CD4-positive, alpha-beta T cell (primary cell): Measurements from ENCODE around the gene RUNX2. TPM values are rescaled to one million over a fixed set of nuclear protein-coding genes. Genes with fewer than 3 reads are reported as not detected.

ENCODE experiments used
- ATAC-seq: fragments of 200-7000 bp; cut with Tn5 transposase; one replicate; pipeline ENCODE4 v1.10.0; 2022; ENCODE audit warnings: mild to moderate bottlenecking; ENCODE audit not compliant: poor library complexity
- CTCF ChIA-PET: fragments of 350-600 bp; sonication (Branson Sonifier 250); formaldehyde crosslinking; loops from one replicate; lab custom pipeline; 2021; ENCODE audit warnings: antibody characterized with exemption, inconsistent platforms; lab: Charles Lee
- POLR2A ChIA-PET: fragments of 350-600 bp; sonication (Branson Sonifier 250); formaldehyde crosslinking; loops from one replicate; lab custom pipeline; 2021; ENCODE audit warnings: antibody characterized with exemption, inconsistent platforms; lab: Charles Lee
- DNase-seq, 14 experiments: peaks; one replicate each; pipeline ENCODE4 v3.0.0-alpha.2; 2013 to 2020; ENCODE audit warnings: mixed read lengths in 2 of 14
- H3K27ac ChIP-seq, 2 donors: one replicate each; pipeline versions ENCODE4 v1.5.1 to v1.7.0; 2013; ENCODE audit warnings: low read length in 2 of 2, low read depth in 1 of 2, mild to moderate bottlenecking in 1 of 2
- H3K27me3 ChIP-seq, 2 experiments: 1 replicate in 1 of 2; 2 replicates in 1 of 2; pipeline versions ENCODE4 v1.6.1 to v1.7.0; 2013; ENCODE audit warnings: low read length in 2 of 2, control low read depth in 1 of 2, mild to moderate bottlenecking in 1 of 2, moderate library complexity in 1 of 2; ENCODE audit not compliant: insufficient read depth in 2 of 2, control insufficient read depth in 1 of 2
- H3K36me3 ChIP-seq: one replicate; pipeline ENCODE4 v1.6.1; 2013; ENCODE audit warnings: low read length, control low read depth; ENCODE audit not compliant: insufficient read depth
- H3K4me1 ChIP-seq: one replicate; pipeline ENCODE4 v1.6.1; 2013; ENCODE audit warnings: low read length, control low read depth; ENCODE audit not compliant: insufficient read depth
- H3K4me3 ChIP-seq: one replicate; pipeline ENCODE4 v1.5.1; 2013; ENCODE audit warnings: mild to moderate bottlenecking, low read length, moderate library complexity
- H3K9me3 ChIP-seq, 2 experiments: 1 replicate in 1 of 2; 2 replicates in 1 of 2; pipeline versions ENCODE4 v1.6.1 to v1.7.0; 2013; ENCODE audit warnings: low read length in 2 of 2, mild to moderate bottlenecking in 2 of 2, control low read depth in 1 of 2, moderate library complexity in 1 of 2; ENCODE audit not compliant: control insufficient read depth in 1 of 2, insufficient read depth in 1 of 2
- H3K27ac Mint-ChIP-seq: one replicate; pipeline ENCODE4 v1.8.0; 2020; ENCODE audit warnings: mixed read lengths
- H3K27me3 Mint-ChIP-seq: one replicate; pipeline ENCODE4 v1.8.0; 2021; ENCODE audit warnings: mixed read lengths
- H3K36me3 Mint-ChIP-seq: one replicate; pipeline ENCODE4 v1.8.0; 2021; ENCODE audit warnings: low read depth, mixed read lengths
- H3K4me1 Mint-ChIP-seq: one replicate; pipeline ENCODE4 v1.8.0; 2021; ENCODE audit warnings: low read depth, mixed read lengths
- H3K4me3 Mint-ChIP-seq: one replicate; pipeline ENCODE4 v1.8.0; 2020; ENCODE audit warnings: mild to moderate bottlenecking, mixed read lengths
- H3K9me3 Mint-ChIP-seq: one replicate; pipeline ENCODE4 v1.8.0; 2020; ENCODE audit warnings: mixed read lengths
- CTCF ChIP-seq: fragments of 200-600 bp; IDR thresholded peaks from one replicate; pipeline ENCODE4 v1.8.0; 2022; ENCODE audit warnings: antibody characterized with exemption, mild to moderate bottlenecking
- intact Hi-C, 2 experiments: fragments of 100-400 bp; cut with DNase I in 1 of 2; cut with micrococcal nuclease in 1 of 2; formaldehyde crosslinking; loops; one replicate each; pipeline versions ENCODE4 v1.15.1 to v1.9.0; 2023 to 2025; cut with DNase I, micrococcal nuclease
- total RNA-seq, 174 experiments: library from RNA in 2 of 174; stranded (reverse) in 2 of 174; gene quantifications; one replicate each; pipeline ENCODE4 v1.2.3 and lab custom pipeline; 2021 to 2026

RUNX2 gene
- total RNA-seq, 2 experiments from 2014 or later, result 17.5 to 18.0 TPM

GRCh38 chr6:45441851-45442453 is 113.8 kb downstream of the RUNX2 start:
- H3K4me3 Mint-ChIP-seq, result peak overlapping the region; percentile 42
- no peak overlapping the region for H3K27ac ChIP-seq
- peak in 3 of 14 experiments; percentile 37 to 66 (median 52) for DNase-seq

GRCh38 chr6:45442716-45443115 is 114.6 kb downstream of the RUNX2 start:
- Histone ChIP-seq H3K27ac (no peak overlapping the region), H3K4me3 (no peak overlapping the region), H3K27me3 (no peaks in the 10 kb centered on the region), H3K4me1 (peaks cover 58% of the 10 kb centered on the region), H3K36me3 (peaks cover 29% of the 10 kb centered on the region), H3K9me3 (no peaks in the 10 kb centered on the region)
- POLR2A ChIA-PET, result no interaction called here
- no peak for TF ChIP-seq CTCF
- intact Hi-C loops, result no loop called here
- Mint-ChIP-seq H3K27me3 (no peaks in the 10 kb centered on the region), H3K4me3 (no peak overlapping the region), H3K27ac (no peak overlapping the region), H3K36me3 (peaks cover 74% of the 10 kb centered on the region), H3K4me1 (peaks cover 68% of the 10 kb centered on the region), H3K9me3 (no peaks in the 10 kb centered on the region)
- no peak for ATAC-seq
- DNase-seq, result no peak
- CTCF ChIA-PET, result interaction anchor here (1.2 to 1.9 kb wide), 2 partner anchors 17 to 272 kb away, joined by 6 to 7 read pairs; no protein-coding TSS in a partner anchor

More at GRCh38 chr6:45441851-45442453, 113.8 kb downstream of the RUNX2 start:
- Mint-ChIP-seq H3K4me1 (peaks cover 74% of the 10 kb centered on the region), H3K27ac (peak overlapping the region; percentile 62), H3K9me3 (no peaks in the 10 kb centered on the region), H3K27me3 (no peaks in the 10 kb centered on the region), H3K36me3 (peaks cover 75% of the 10 kb centered on the region)
- POLR2A ChIA-PET, result interaction anchor here (0.7 to 1.2 kb wide), 2 partner anchors 8 to 75 kb away, joined by 3 to 4 read pairs; no protein-coding TSS in a partner anchor
- TF ChIP-seq CTCF, result no peak
- peaks cover 58% of the 10 kb centered on the region for H3K4me1 ChIP-seq
- H3K36me3 ChIP-seq, result peaks cover 27% of the 10 kb centered on the region
- no peaks in the 10 kb centered on the region for H3K27me3 ChIP-seq
- CTCF ChIA-PET, result interaction anchor here (1.9 kb wide), 1 partner anchor 273 kb away, joined by 7 read pairs; no protein-coding TSS in a partner anchor
- intact Hi-C loops, result no loop called here
- no peak overlapping the region for H3K4me3 ChIP-seq
- H3K9me3 ChIP-seq, result no peaks in the 10 kb centered on the region
- ATAC-seq, result peak; percentile 58

GRCh38 chr6:45445364-45445748 is 117.2 kb downstream of the RUNX2 start:
- no peak overlapping the region for H3K4me3 ChIP-seq
- H3K27ac Mint-ChIP-seq, result no peak overlapping the region
- DNase-seq (no peak), ATAC-seq (no peak)
- TF ChIP-seq CTCF, result no peak
- CTCF ChIA-PET, result no interaction called here
- peaks cover 57% of the 10 kb centered on the region for H3K4me1 ChIP-seq
- no peaks in the 10 kb centered on the region for H3K9me3 Mint-ChIP-seq
- H3K4me1 Mint-ChIP-seq, result peaks cover 67% of the 10 kb centered on the region
- no peaks in the 10 kb centered on the region for H3K9me3 ChIP-seq
- H3K4me3 Mint-ChIP-seq, result no peak overlapping the region
- H3K27me3 Mint-ChIP-seq, result no peaks in the 10 kb centered on the region
- intact Hi-C loops, result no loop called here
- H3K27me3 ChIP-seq, result no peaks in the 10 kb centered on the region
- POLR2A ChIA-PET, result no interaction called here
- H3K27ac ChIP-seq, result no peak overlapping the region
- H3K36me3 Mint-ChIP-seq, result peaks cover 66% of the 10 kb centered on the region
- H3K36me3 ChIP-seq, result peaks cover 22% of the 10 kb centered on the region
